Activated CD8-positive, alpha-beta memory T cell treated with anti-CD3 and anti-CD28 coated beads, Interleukin-2, amount 50 U/mL, for 24 hours (primary cell): ENCODE results near the gene IL17REL.

Experiments
- DNase-seq: peaks from one replicate; pipeline ENCODE4 v3.0.0-alpha.2; 2020; ENCODE audit errors: extremely low read depth

The IL17REL gene

GRCh38 chr22:50046019-50046415 is 33.5 kb upstream of the IL17REL start:
- DNase-seq: no peak

- no peak for DNase-seq
Measured at GRCh38 chr22:50045211-50046018, 32.9 kb upstream of the IL17REL start.

- no peak for DNase-seq
Measured at GRCh38 chr22:50044485-50045118, 32.0 kb upstream of the IL17REL start.

- DNase-seq: no peak
Measured at GRCh38 chr22:50041361-50042065, 28.9 kb upstream of the IL17REL start.

- DNase-seq: no peak
Measured at GRCh38 chr22:50040717-50041116, 28.2 kb upstream of the IL17REL start.

- no peak for DNase-seq
Measured at GRCh38 chr22:50039669-50040443, 27.3 kb upstream of the IL17REL start.

- DNase-seq: no peak
Measured at GRCh38 chr22:50035976-50036724, 23.6 kb upstream of the IL17REL start.

- DNase-seq: no peak
Measured at GRCh38 chr22:50035131-50035881, 22.7 kb upstream of the IL17REL start.

GRCh38 chr22:50034126-50035081 is 21.8 kb upstream of the IL17REL start:
- no peak for DNase-seq

GRCh38 chr22:50032941-50033601 is 20.5 kb upstream of the IL17REL start:
- no peak for DNase-seq

- DNase-seq: no peak
Measured at GRCh38 chr22:50032109-50032871, 19.7 kb upstream of the IL17REL start.

- DNase-seq: no peak
Measured at GRCh38 chr22:50031189-50032091, 18.9 kb upstream of the IL17REL start.

GRCh38 chr22:50030297-50031188 is 18.0 kb upstream of the IL17REL start:
- DNase-seq: peak; percentile 63

- DNase-seq: no peak
Measured at GRCh38 chr22:50027639-50028537, 15.3 kb upstream of the IL17REL start.

GRCh38 chr22:50025993-50026392 is 13.4 kb upstream of the IL17REL start:
- DNase-seq: no peak
